Fibroblast of pulmonary artery (primary cell): ENCODE results near the gene ADGRA3.

ENCODE experiments used
- DNase-seq: peaks from one replicate; pipeline ENCODE4 v3.0.0-alpha.2; 2010; ENCODE audit warnings: low read depth
- H3K4me3 ChIP-seq: replicated peaks from 2 replicates; pipeline ENCODE4 v1.5.1; 2011; ENCODE audit warnings: low read depth, mild to moderate bottlenecking, control low read depth, low read length, moderate library complexity
- CTCF ChIP-seq: IDR thresholded peaks from 2 replicates; pipeline ENCODE4 v1.5.1; 2011; ENCODE audit warnings: mild to moderate bottlenecking, control low read depth, low read length, inconsistent platforms; ENCODE audit errors: missing control alignments

The ADGRA3 gene

GRCh38 chr4:22515888-22516541 is at the start of gene ADGRA3:
Gene ADGRA3, minus strand, starts transcription at chr4:22516066. Its CDS starts 282 bp downstream, at chr4:22515784.
- peak; percentile 59 for DNase-seq

GRCh38 chr4:22556495-22556894 is 40.6 kb upstream of the ADGRA3 start:
- no peak for TF ChIP-seq CTCF
- no peak overlapping the region for H3K4me3 ChIP-seq
- DNase-seq: no peak

More at GRCh38 chr4:22515888-22516541, at the start of gene ADGRA3:
- peak within 1 kb of the TSS; percentile 75 for H3K4me3 ChIP-seq
- TF ChIP-seq CTCF: no peak

- no peak for TF ChIP-seq CTCF
- no peak overlapping the region for H3K4me3 ChIP-seq
- no peak for DNase-seq
Observed at GRCh38 chr4:22554670-22555069, 38.8 kb upstream of the ADGRA3 start.

GRCh38 chr4:22553560-22553959 is 37.7 kb upstream of the ADGRA3 start:
- no peak overlapping the region for H3K4me3 ChIP-seq
- no peak for DNase-seq
- no peak for TF ChIP-seq CTCF

- H3K4me3 ChIP-seq: no peak overlapping the region
- no peak for DNase-seq
- no peak for TF ChIP-seq CTCF
Observed at GRCh38 chr4:22552812-22553211, 36.9 kb upstream of the ADGRA3 start.

- no peak overlapping the region for H3K4me3 ChIP-seq
- DNase-seq: peak; percentile 6
- TF ChIP-seq CTCF: no peak
Observed at GRCh38 chr4:22551550-22551949, 35.7 kb upstream of the ADGRA3 start.

GRCh38 chr4:22546299-22546698 is 30.4 kb upstream of the ADGRA3 start:
- no peak for TF ChIP-seq CTCF
- DNase-seq: no peak

More at GRCh38 chr4:22546299-22546698, 30.4 kb upstream of the ADGRA3 start:
- H3K4me3 ChIP-seq: no peak overlapping the region
